Heart right ventricle (tissue), 16 donors: ENCODE results near the gene OLIG3. TPM values are rescaled to one million over a fixed set of nuclear protein-coding genes. Genes with fewer than 3 reads are reported as not detected.

Source experiments
- ATAC-seq, 8 donors: fragments of 200-7000 bp; cut with Tn5 transposase; one replicate each; pipeline ENCODE4 v1.9.1; 2020; ENCODE audit warnings: mild to moderate bottlenecking in 8 of 8, moderate library complexity in 8 of 8, moderate number of reproducible peaks in 1 of 8
- DNase-seq, 2 donors: peaks; one replicate each; pipeline ENCODE4 v3.0.0-alpha.2; 2020
- H3K27ac ChIP-seq, 10 donors: fragments of 200-600 bp; sonication (generic) in 2 of 10; one replicate each; pipeline versions ENCODE4 v1.5.0 to v1.8.0; 2020 to 2022; ENCODE audit warnings: mild to moderate bottlenecking in 3 of 10
- H3K27me3 ChIP-seq, 7 donors: fragments of 200-600 bp; one replicate each; pipeline ENCODE4 v1.8.0; 2021 to 2022; ENCODE audit warnings: mild to moderate bottlenecking in 2 of 7
- H3K36me3 ChIP-seq, 9 donors: fragments of 200-600 bp; sonication (generic) in 1 of 9; one replicate each; pipeline versions ENCODE4 v1.5.0 to v1.8.0; 2020 to 2022; ENCODE audit warnings: mild to moderate bottlenecking in 2 of 9
- H3K4me1 ChIP-seq, 9 donors: fragments of 200-600 bp; sonication (generic) in 1 of 9; one replicate each; pipeline versions ENCODE4 v1.5.0 to v1.8.0; 2020 to 2022; ENCODE audit warnings: mild to moderate bottlenecking in 4 of 9
- H3K4me3 ChIP-seq, 10 donors: fragments of 200-600 bp; sonication (generic) in 2 of 10; one replicate each; pipeline versions ENCODE4 v1.5.0 to v1.8.0; 2020 to 2022; ENCODE audit warnings: mild to moderate bottlenecking in 7 of 10, moderate library complexity in 2 of 10
- H3K9me3 ChIP-seq, 11 donors: fragments of 200-600 bp in 10 of 11; sonication (generic) in 2 of 11; one replicate each; pipeline versions ENCODE4 v1.5.0 to v1.8.0; 2013 to 2022; ENCODE audit warnings: mild to moderate bottlenecking in 2 of 11, control low read depth in 1 of 11, moderate library complexity in 1 of 11
- CTCF ChIP-seq, 9 donors: fragments of 200-600 bp; sonication (generic) in 2 of 9; IDR thresholded peaks; one replicate each; pipeline versions ENCODE4 v1.5.0 to v1.8.0; 2021 to 2022; ENCODE audit warnings: antibody characterized with exemption in 9 of 9, mild to moderate bottlenecking in 5 of 9, moderate library complexity in 1 of 9
- WGBS, 2 donors: extraction: QIAGEN DNeasy Blood & Tissue Kit; methylation state at CpG; one replicate each; pipeline ENCODE4 v1.1.7; 2013; ENCODE audit warnings: inconsistent platforms in 1 of 2; 5-methylcytosine and 5-hydroxymethylcytosine counted together
- intact Hi-C, 10 donors: fragments of 100-400 bp; cut with DNase I; formaldehyde crosslinking; loops; one replicate each; pipeline versions ENCODE4 v1.11.1 to v1.14.2; 2022
- polyA plus RNA-seq, 2 donors: library from polyadenylated mRNA; stranded (reverse); fragments of 200-250 nt; gene quantifications; one replicate each; pipeline ENCODE4 v1.2.3, GENCODE V29; 2013
- total RNA-seq, 10 donors: library from RNA; stranded (reverse); fragmentation: NEBNext Ultra II Directional in 3 of 10; extraction: Animal tissue kit (Norgen Biotek cat#: 25700) in 3 of 10; gene quantifications; one replicate each; pipeline versions ENCODE4 v1.2.1 to v1.2.4, GENCODE V29; 2021 to 2023
- donor health status: Arrhythmogenic right ventricular cardiomyopathy.
- donor health status: ischemic (EF 13 %, LVEDD 7.1; RV severe dilation, severe dysfunction).
- donor health status: healthy with polysubstance abuse.
- donor health status: DM: no; HTN: yes; CAD: no.
- donor health status: DM: no; HTN: no; CAD: no.
- donor health status: ischemic (EF 25% LVEDD 6.9; RV normal size, moderate dysfunction).
- donor health status: ischemic (EF 25% LVEDD 5.7; RV mildly dilated, moderate dysfunction).
- donor health status: healthy.
- donor health status: DM: yes; HTN: yes; CAD: no.
- donor health status: Ischemic cardiomyopathy.
- donor health status: ischemic (EF 35%, LVEDD 5.7; RV mildly dilated, moderate dysfunction).
- donor health status: nonischemic (EF 11% LVEDD 7.7; RV severe dilation, severe dysfunction).
- donor health status: DM: yes; HTN: yes; CAD: no.
- donor health status: PGD.
- donor health status: ischemic (EF 29% LVEDD 5.4; RV normal size, mild dysfunction).
- donor health status: nonischemic (EF 23%, LVEDD 6.1; RV moderate dilation, normal function).

OLIG3 gene
- total and polyA plus RNA-seq, 12 donors, result not detected

- ATAC-seq (no peak), DNase-seq (no peak)
- Histone ChIP-seq H3K27me3 (peaks cover 63 to 100% (median 100%) of the 10 kb centered on the region in 7 donors), H3K36me3 (no peaks in the 10 kb centered on the region), H3K4me1 (peaks cover 5 to 50% (median 26%) of the 10 kb centered on the region in 9 donors), H3K9me3 (no peaks in the 10 kb centered on the region), H3K4me3 (no peak overlapping the region), H3K27ac (no peak overlapping the region)
- 3 to 5% methylated on average over 41 of the region's 41 CpGs for whole genome bisulfite sequencing, 2 donors
- intact Hi-C loops, result no loop called here
- TF ChIP-seq CTCF (IDR thresholded peaks at IDR 0.05), result no peak
These were observed 951 bp upstream of the OLIG3 start for GRCh38 chr6:137494988-137495702.

- ATAC-seq, result no peak
- Histone ChIP-seq H3K4me1 (peaks cover 5 to 65% (median 37%) of the 10 kb centered on the region in 9 donors), H3K36me3 (no peaks in the 10 kb centered on the region), H3K27ac (no peak overlapping the region), H3K9me3 (no peaks in the 10 kb centered on the region), H3K4me3 (peak overlapping the region in 1 of 10 donors; percentile 5), H3K27me3 (peaks cover 76 to 100% (median 100%) of the 10 kb centered on the region in 7 donors)
- intact Hi-C loops, result no loop called here
- no peak for DNase-seq
- 2 to 3% methylated on average over 76 to 77 of the region's 77 CpGs for WGBS, 2 donors
- TF ChIP-seq CTCF (IDR thresholded peaks at IDR 0.05), result no peak
These were observed 766 bp downstream of the OLIG3 start for GRCh38 chr6:137493218-137494038.

GRCh38 chr6:137492289-137493217 is 1.6 kb downstream of the OLIG3 start:
- Histone ChIP-seq H3K27me3 (peaks cover 76 to 100% (median 100%) of the 10 kb centered on the region in 7 donors), H3K4me3 (no peak overlapping the region), H3K27ac (no peak overlapping the region), H3K4me1 (peaks cover 1 to 63% (median 38%) of the 10 kb centered on the region in 9 donors), H3K9me3 (no peaks in the 10 kb centered on the region), H3K36me3 (no peaks in the 10 kb centered on the region)
- TF ChIP-seq CTCF (IDR thresholded peaks at IDR 0.05), result no peak
- ATAC-seq, result no peak
- intact Hi-C loops, result no loop called here
- no peak for DNase-seq
- WGBS, 2 donors, result 6 to 9% methylated on average over 29 of the region's 29 CpGs

- Histone ChIP-seq H3K36me3 (no peaks in the 10 kb centered on the region), H3K9me3 (no peaks in the 10 kb centered on the region), H3K27me3 (peaks cover 66 to 100% (median 100%) of the 10 kb centered on the region in 7 donors), H3K27ac (no peak overlapping the region), H3K4me1 (peaks cover 0 to 55% (median 31%) of the 10 kb centered on the region in 9 donors), H3K4me3 (no peak overlapping the region)
- DNase-seq, result no peak
- intact Hi-C loops, result no loop called here
- no peak for TF ChIP-seq CTCF (IDR thresholded peaks at IDR 0.05)
- 39 to 42% methylated on average over 6 of the region's 6 CpGs for WGBS, 2 donors
- no peak for ATAC-seq
These were observed 2.7 kb downstream of the OLIG3 start for GRCh38 chr6:137491478-137491877.
